Measurements from ENCODE around the gene CDH22.

CDH22 gene

GRCh38 chr20:46343348-46343974, 35.2 kb upstream of the CDH22 start:
- DNase-seq: no peak

GRCh38 chr20:46342451-46343347, 34.4 kb upstream of the CDH22 start:
- DNase-seq: no peak

GRCh38 chr20:46342010-46342378, 33.7 kb upstream of the CDH22 start:
- DNase-seq: no peak

GRCh38 chr20:46341074-46342009, 33.0 kb upstream of the CDH22 start:
- peak; percentile 42 for DNase-seq

GRCh38 chr20:46339037-46339436, 30.7 kb upstream of the CDH22 start:
- no peak for DNase-seq

GRCh38 chr20:46336735-46337134, 28.4 kb upstream of the CDH22 start:
- no peak for DNase-seq

GRCh38 chr20:46334303-46334904, 26.1 kb upstream of the CDH22 start:
- DNase-seq: no peak

- DNase-seq: no peak
Observed at GRCh38 chr20:46333161-46333991, 25.1 kb upstream of the CDH22 start.

- DNase-seq: no peak
Observed at GRCh38 chr20:46332373-46333160, 24.3 kb upstream of the CDH22 start.

- DNase-seq: no peak
Observed at GRCh38 chr20:46331611-46332361, 23.5 kb upstream of the CDH22 start.

GRCh38 chr20:46330831-46331371, 22.6 kb upstream of the CDH22 start:
- DNase-seq: no peak

- DNase-seq: peak; percentile 24
Observed at GRCh38 chr20:46330072-46330763, 21.9 kb upstream of the CDH22 start.

GRCh38 chr20:46328200-46328882, 20.0 kb upstream of the CDH22 start:
- no peak for DNase-seq

- DNase-seq: no peak
Observed at GRCh38 chr20:46327557-46327956, 19.3 kb upstream of the CDH22 start.

- DNase-seq: no peak
Observed at GRCh38 chr20:46325789-46326188, 17.5 kb upstream of the CDH22 start.

GRCh38 chr20:46324960-46325703, 16.8 kb upstream of the CDH22 start:
- DNase-seq: no peak

- no peak for DNase-seq
Observed at GRCh38 chr20:46324379-46324778, 16.1 kb upstream of the CDH22 start.

GRCh38 chr20:46323557-46323956, 15.3 kb upstream of the CDH22 start:
- DNase-seq: no peak
